ES-I3 (cell line): ENCODE results near the gene PEX3.

Experiments used
- H3K36me3 ChIP-seq: 2 replicates; pipeline ENCODE4 v1.6.1; 2013; ENCODE audit warnings: mild to moderate bottlenecking, low read length, control low read depth, moderate library complexity; ENCODE audit not compliant: insufficient read depth
- H3K4me1 ChIP-seq: 2 replicates; pipeline ENCODE4 v1.6.1; 2013; ENCODE audit warnings: mild to moderate bottlenecking, control low read depth, low read length; ENCODE audit not compliant: insufficient read depth
- H3K9ac ChIP-seq: 2 replicates; pipeline ENCODE4 v1.6.1; 2013; ENCODE audit warnings: low read depth, mild to moderate bottlenecking, low read length, moderate library complexity
- H3K9me3 ChIP-seq: 2 replicates; pipeline ENCODE4 v1.6.1; 2013; ENCODE audit warnings: mild to moderate bottlenecking, low read length, moderate library complexity; ENCODE audit not compliant: control insufficient read depth, insufficient read depth

The PEX3 gene

GRCh38 chr6:143450453-143451371 is at the start of gene PEX3, which contains the start of gene ADAT2:
Gene PEX3, plus strand, starts transcription at chr6:143450805. Its CDS starts 238 bp downstream, at chr6:143451043.
Gene ADAT2, minus strand, starts transcription at chr6:143450695. Its CDS starts 37 bp downstream, at chr6:143450658.
- H3K4me1 ChIP-seq = no peaks in the 10 kb centered on the region
- H3K36me3 ChIP-seq = no peaks in the 10 kb centered on the region
- H3K9ac ChIP-seq = peak within 1 kb of the TSS; percentile 86
- H3K9me3 ChIP-seq = no peaks in the 10 kb centered on the region

- peaks cover 18% of the 10 kb centered on the region for H3K4me1 ChIP-seq
Measured at GRCh38 chr6:143401068-143401446, 49.5 kb upstream of the PEX3 start.

GRCh38 chr6:143401636-143402370 is 48.8 kb upstream of the PEX3 start:
- H3K4me1 ChIP-seq = peaks cover 18% of the 10 kb centered on the region
- no peaks in the 10 kb centered on the region for H3K9me3 ChIP-seq
- H3K9ac ChIP-seq = no peak overlapping the region
- no peaks in the 10 kb centered on the region for H3K36me3 ChIP-seq

More at GRCh38 chr6:143401068-143401446, 49.5 kb upstream of the PEX3 start:
- H3K9ac ChIP-seq = no peak overlapping the region
- H3K36me3 ChIP-seq = no peaks in the 10 kb centered on the region
- H3K9me3 ChIP-seq = no peaks in the 10 kb centered on the region

- no peaks in the 10 kb centered on the region for H3K36me3 ChIP-seq
- H3K9me3 ChIP-seq = no peaks in the 10 kb centered on the region
- no peak overlapping the region for H3K9ac ChIP-seq
- peaks cover 14% of the 10 kb centered on the region for H3K4me1 ChIP-seq
Measured at GRCh38 chr6:143402721-143403336, 47.8 kb upstream of the PEX3 start.

GRCh38 chr6:143405373-143406154 is 45.0 kb upstream of the PEX3 start:
- Histone ChIP-seq H3K4me1 (peaks cover 13% of the 10 kb centered on the region), H3K36me3 (no peaks in the 10 kb centered on the region), H3K9me3 (no peaks in the 10 kb centered on the region), H3K9ac (no peak overlapping the region)

- Histone ChIP-seq H3K9ac (no peak overlapping the region), H3K4me1 (peaks cover 13% of the 10 kb centered on the region), H3K9me3 (no peaks in the 10 kb centered on the region), H3K36me3 (no peaks in the 10 kb centered on the region)
Measured at GRCh38 chr6:143406673-143407072, 43.9 kb upstream of the PEX3 start.

GRCh38 chr6:143408151-143408786 is 42.3 kb upstream of the PEX3 start:
- no peak overlapping the region for H3K9ac ChIP-seq
- no peaks in the 10 kb centered on the region for H3K9me3 ChIP-seq
- peaks cover 5% of the 10 kb centered on the region; the same call in 1 of the 2 replicates for H3K4me1 ChIP-seq
- no peaks in the 10 kb centered on the region for H3K36me3 ChIP-seq

- Histone ChIP-seq H3K9me3 (no peaks in the 10 kb centered on the region), H3K36me3 (no peaks in the 10 kb centered on the region), H3K4me1 (peaks cover 5% of the 10 kb centered on the region; the same call in 1 of the 2 replicates), H3K9ac (no peak overlapping the region)
Measured at GRCh38 chr6:143408787-143409162, 41.8 kb upstream of the PEX3 start.

GRCh38 chr6:143410859-143411270 is 39.7 kb upstream of the PEX3 start:
- Histone ChIP-seq H3K9me3 (no peaks in the 10 kb centered on the region), H3K36me3 (no peaks in the 10 kb centered on the region), H3K9ac (no peak overlapping the region), H3K4me1 (0 out of 2 replicates have a peak, but pooled peaks cover 5% of the 10 kb centered on the region)

GRCh38 chr6:143414769-143415168 is 35.8 kb upstream of the PEX3 start:
- Histone ChIP-seq H3K9ac (no peak overlapping the region), H3K36me3 (no peaks in the 10 kb centered on the region)

GRCh38 chr6:143419526-143419925 is 31.1 kb upstream of the PEX3 start:
- Histone ChIP-seq H3K9ac (no peak overlapping the region), H3K36me3 (no peaks in the 10 kb centered on the region), H3K4me1 (no peaks in the 10 kb centered on the region), H3K9me3 (no peaks in the 10 kb centered on the region)

More at GRCh38 chr6:143414769-143415168, 35.8 kb upstream of the PEX3 start:
- Histone ChIP-seq H3K4me1 (0 out of 2 replicates have a peak, but pooled peaks cover 5% of the 10 kb centered on the region), H3K9me3 (no peaks in the 10 kb centered on the region)

GRCh38 chr6:143426026-143426425 is 24.6 kb upstream of the PEX3 start:
- Histone ChIP-seq H3K4me1 (no peaks in the 10 kb centered on the region), H3K36me3 (no peaks in the 10 kb centered on the region), H3K9ac (no peak overlapping the region), H3K9me3 (no peaks in the 10 kb centered on the region)

GRCh38 chr6:143427109-143427817 is 23.3 kb upstream of the PEX3 start:
- Histone ChIP-seq H3K9me3 (no peaks in the 10 kb centered on the region), H3K4me1 (no peaks in the 10 kb centered on the region), H3K36me3 (no peaks in the 10 kb centered on the region), H3K9ac (no peak overlapping the region)
